GM12872 (cell line): Measurements from ENCODE around the gene BPIFB3.

Source experiments
- TF ChIP-seq, protein P1 (sequence below): IDR thresholded peaks from 3 replicates; pipeline ENCODE4 v1.5.1; 2011; ENCODE audit warnings: low read depth, mild to moderate bottlenecking, low read length, moderate library complexity; ENCODE audit not compliant: insufficient read depth

BPIFB3 gene

DNA sequence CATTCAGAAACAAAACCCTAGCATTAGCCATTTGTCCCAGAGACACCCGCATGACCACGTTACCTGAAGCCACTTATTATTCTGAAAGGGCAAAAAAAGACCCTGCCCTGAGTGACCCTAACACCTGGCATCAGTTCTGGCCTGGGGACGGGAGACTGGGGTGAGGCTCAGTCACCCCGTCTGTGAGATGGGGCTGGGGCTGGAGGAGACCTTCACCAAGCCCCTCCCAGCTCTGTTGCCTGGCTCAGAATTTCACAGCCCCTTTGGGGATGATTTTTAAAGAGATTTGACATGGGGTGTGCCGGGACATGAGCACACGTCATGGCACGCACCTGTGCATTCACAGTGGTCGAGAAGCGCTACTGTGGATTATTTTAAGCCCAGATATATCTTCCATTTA lies 23.6 kb upstream of the BPIFB3 start:
- TF ChIP-seq, protein P1, sequence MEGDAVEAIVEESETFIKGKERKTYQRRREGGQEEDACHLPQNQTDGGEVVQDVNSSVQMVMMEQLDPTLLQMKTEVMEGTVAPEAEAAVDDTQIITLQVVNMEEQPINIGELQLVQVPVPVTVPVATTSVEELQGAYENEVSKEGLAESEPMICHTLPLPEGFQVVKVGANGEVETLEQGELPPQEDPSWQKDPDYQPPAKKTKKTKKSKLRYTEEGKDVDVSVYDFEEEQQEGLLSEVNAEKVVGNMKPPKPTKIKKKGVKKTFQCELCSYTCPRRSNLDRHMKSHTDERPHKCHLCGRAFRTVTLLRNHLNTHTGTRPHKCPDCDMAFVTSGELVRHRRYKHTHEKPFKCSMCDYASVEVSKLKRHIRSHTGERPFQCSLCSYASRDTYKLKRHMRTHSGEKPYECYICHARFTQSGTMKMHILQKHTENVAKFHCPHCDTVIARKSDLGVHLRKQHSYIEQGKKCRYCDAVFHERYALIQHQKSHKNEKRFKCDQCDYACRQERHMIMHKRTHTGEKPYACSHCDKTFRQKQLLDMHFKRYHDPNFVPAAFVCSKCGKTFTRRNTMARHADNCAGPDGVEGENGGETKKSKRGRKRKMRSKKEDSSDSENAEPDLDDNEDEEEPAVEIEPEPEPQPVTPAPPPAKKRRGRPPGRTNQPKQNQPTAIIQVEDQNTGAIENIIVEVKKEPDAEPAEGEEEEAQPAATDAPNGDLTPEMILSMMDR: no peak

GRCh38 chr20:33030569-33030968 lies 23.1 kb upstream of the BPIFB3 start:
- TF ChIP-seq, protein P1: no peak

DNA sequence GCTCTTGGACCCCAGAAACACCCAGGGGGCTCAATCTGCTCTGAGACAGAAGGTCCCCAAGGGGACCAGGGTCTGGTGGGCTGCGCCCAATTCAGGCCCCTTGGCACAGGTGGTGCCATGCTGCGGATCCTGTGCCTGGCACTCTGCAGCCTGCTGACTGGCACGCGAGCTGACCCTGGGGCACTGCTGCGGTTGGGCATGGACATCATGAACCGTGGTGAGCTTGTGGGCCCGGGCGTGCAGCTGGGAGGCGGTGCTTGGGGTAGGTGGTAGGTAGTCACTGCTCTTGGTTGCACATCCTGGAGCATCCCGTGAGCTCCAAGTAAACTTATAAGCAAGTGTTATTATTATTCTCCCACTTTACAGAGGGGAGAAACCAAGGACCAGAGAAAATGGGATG lies 22.2 kb upstream of the BPIFB3 start, which contains the start of gene BPIFB6:
TSS of gene BPIFB6 (plus strand) at position 118 of the 400 bp plus-strand sequence. CDS start at position 118, 0 bp downstream.
- TF ChIP-seq, protein P1: no peak

- TF ChIP-seq, protein P1: no peak
Measured at GRCh38 chr20:33032555-33032954, 21.1 kb upstream of the BPIFB3 start.

GRCh38 chr20:33033381-33033780 lies 20.3 kb upstream of the BPIFB3 start:
- TF ChIP-seq, protein P1: no peak

DNA sequence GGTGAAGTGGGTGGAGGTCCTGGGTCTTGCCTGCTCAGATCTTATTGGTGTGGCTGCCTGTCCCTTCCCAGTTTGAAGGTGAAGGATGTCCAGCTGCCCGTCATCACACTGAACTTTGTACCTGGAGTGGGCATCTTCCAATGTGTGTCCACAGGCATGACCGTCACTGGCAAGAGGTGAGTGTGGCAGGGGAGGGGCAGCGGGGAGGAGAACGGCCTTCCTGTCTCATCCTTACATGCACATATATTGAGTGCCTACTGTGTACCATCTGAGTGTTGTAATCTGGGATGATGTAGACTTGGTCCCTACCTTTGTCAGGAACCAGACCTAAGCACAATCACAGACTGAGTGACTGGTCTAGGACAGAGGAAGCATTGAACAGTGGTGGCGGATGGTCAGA lies 19.6 kb upstream of the BPIFB3 start:
- TF ChIP-seq, protein P1: no peak

DNA sequence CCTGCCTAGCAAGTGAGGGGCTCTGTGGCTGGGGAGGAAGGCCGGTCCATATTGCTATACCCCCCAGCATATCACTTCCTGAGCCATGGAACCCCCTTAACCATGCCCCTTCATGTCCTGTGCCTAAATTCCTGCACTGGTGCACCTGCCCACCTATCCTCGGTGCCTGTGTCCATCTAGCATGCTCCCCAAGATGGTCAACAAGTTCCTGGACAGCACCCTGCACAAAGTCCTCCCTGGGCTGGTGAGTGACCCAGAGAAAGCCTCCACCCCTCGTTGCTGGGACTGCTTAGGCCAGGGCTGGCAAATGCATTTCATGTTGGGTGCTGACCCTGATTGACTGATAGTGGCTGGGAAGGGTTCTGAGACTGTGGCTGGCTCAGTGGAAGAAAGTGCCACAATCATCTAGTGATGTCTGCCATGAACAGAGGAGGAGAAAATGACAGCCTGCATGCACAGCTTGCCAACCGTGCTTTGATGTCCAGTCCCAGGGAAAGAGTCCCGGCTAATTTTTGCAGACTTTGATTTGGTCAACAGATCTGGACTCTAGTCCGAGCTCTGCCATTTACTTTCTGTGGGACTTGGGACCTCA lies 18.7 kb upstream of the BPIFB3 start:
- TF ChIP-seq, protein P1: no peak

- TF ChIP-seq, protein P1: no peak
Measured at GRCh38 chr20:33037456-33037855, 16.2 kb upstream of the BPIFB3 start.
